ENCODE data around the gene CEPT1. TPM values are rescaled to one million over a fixed set of nuclear protein-coding genes. Genes with fewer than 3 reads are reported as not detected.

CEPT1 gene
- total RNA-seq, 1 experiment from 2014 or later, result 33.0 TPM

DNA sequence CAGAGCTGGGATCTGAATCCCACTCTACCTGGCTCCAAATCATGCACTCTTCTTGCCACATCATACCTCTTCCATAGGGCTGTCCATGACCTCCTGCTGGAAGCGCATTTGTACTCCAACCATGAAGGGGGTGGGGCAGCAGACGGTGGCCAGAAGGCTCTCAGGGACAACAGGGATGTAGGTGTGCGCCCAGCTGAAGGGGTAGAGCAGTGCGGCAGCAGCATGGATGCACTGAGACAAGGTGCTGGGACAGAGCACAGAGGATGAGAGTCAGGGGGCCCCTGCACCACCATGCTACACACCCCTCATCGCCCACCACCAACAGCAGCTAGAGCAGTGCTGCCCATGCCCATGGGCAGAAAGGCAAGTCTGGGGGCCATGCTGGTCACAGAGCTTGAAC, 52.1 kb downstream of the CEPT1 start:
- H3K4me1 Mint-ChIP-seq, result peaks cover 9 to 13% of the 10 kb centered on the region in 2 experiments; a peak in 3 of 4 replicates
- H3K4me2 ChIP-seq (ENCODE audit: insufficient read depth, insufficient read length, low read length), result no peak overlapping the region

More for the DNA sequence above, 52.1 kb downstream of the CEPT1 start:
- Mint-ChIP-seq H3K27me3 (ENCODE audit: low read depth) (no peaks in the 10 kb centered on the region), H3K9me3 (no peaks in the 10 kb centered on the region), H3K4me3 (no peak overlapping the region), H3K36me3 (ENCODE audit: insufficient read depth in 1 of 3, low read depth in 3 of 3) (peaks cover 2 to 22% (median 5%) of the 10 kb centered on the region in 3 experiments; a peak in 4 of 7 replicates), H3K27ac (0 out of 7 replicates have a peak overlapping the region, but pooled peaks of 1 of the 3 experiments have one; percentile 17)
- Histone ChIP-seq H3K23ac (ENCODE audit: insufficient read length, low read depth, low read length) (no peak overlapping the region), H3K4ac (ENCODE audit: low read depth, low read length) (no peak overlapping the region), H3K14ac (ENCODE audit: insufficient read depth, low read length) (no peak overlapping the region), H3K56ac (ENCODE audit: insufficient read length, low read depth, low read length) (no peak overlapping the region), H2AFZ (ENCODE audit: low read length) (no peak overlapping the region), H2BK120ac (ENCODE audit: low read depth, low read length, poor library complexity, severe bottlenecking) (no peak overlapping the region), H3T11ph (ENCODE audit: low read length) (no peak overlapping the region), H2BK20ac (ENCODE audit: low read depth, low read length, poor library complexity, severe bottlenecking) (no peak overlapping the region), H2BK5ac (ENCODE audit: insufficient read length, low read length) (no peak overlapping the region), H3K4me1 (ENCODE audit: insufficient read depth, low read length) (no peaks in the 10 kb centered on the region), H4K91ac (ENCODE audit: insufficient read length, low read depth, low read length) (no peak overlapping the region), H3K79me2 (ENCODE audit: insufficient read depth, low read length) (no peaks in the 10 kb centered on the region), H2BK12ac (ENCODE audit: insufficient read length, low read depth, low read length) (no peak overlapping the region), H3K27ac (ENCODE audit: insufficient read length, low read depth, low read length) (no peak overlapping the region), H3K9ac (ENCODE audit: extremely low read depth, insufficient read length, low read length) (no peak overlapping the region), H2BK15ac (ENCODE audit: low read depth, low read length) (no peak overlapping the region), H3K79me1 (ENCODE audit: insufficient read depth, low read depth, low read length, poor library complexity, severe bottlenecking) (no peaks in the 10 kb centered on the region), H4K5ac (ENCODE audit: insufficient read length, low read depth, low read length) (no peak overlapping the region), H4K8ac (replicated peaks; ENCODE audit: insufficient read length, low read depth, low read length) (no peak overlapping the region), H3K9me3 (ENCODE audit: control insufficient read depth, low read depth, low read length) (no peaks in the 10 kb centered on the region), H2AK5ac (ENCODE audit: insufficient read length, low read length) (no peak overlapping the region), H3K18ac (ENCODE audit: insufficient read length, low read depth, low read length) (peak overlapping the region; percentile 11), H3K27me3 (ENCODE audit: insufficient read depth, low read length) (no peaks in the 10 kb centered on the region; the same call in 1 of the 2 replicates), H3K23me2 (ENCODE audit: insufficient read length, low read depth, low read length, poor library complexity, severe bottlenecking) (no peaks in the 10 kb centered on the region), H4K20me1 (ENCODE audit: control insufficient read depth, insufficient read depth, insufficient read length) (no peaks in the 10 kb centered on the region)
- WGBS (ENCODE audit: extremely low coverage, insufficient read length, low lambda C conversion rate), result no CpG with 5 or more reads among the region's 5 CpGs
- TF ChIP-seq CTCF (conservative IDR thresholded peaks at IDR 0.05), result no peak
- DNase-seq, result no peak

All from H9 (cell line).